Activated CD4-positive, CD25-positive, alpha-beta regulatory T cell treated with anti-CD3 and anti-CD28 coated beads, Interleukin-2, amount 50 U/mL, for 72 hours (primary cell): ENCODE data around the gene NRM.
"Not testable (repeated sequence)": the region's sequence is repeated elsewhere in the genome, so short reads cannot be mapped to it uniquely, and the experiment has no call there.

Source experiments
- DNase-seq: peaks from one replicate; pipeline ENCODE4 v3.0.0; 2021

The NRM gene

GRCh38 chr6:30690403-30691207 lies at the start of gene NRM:
NRM (minus strand) TSS chr6:30690984; CDS start chr6:30690974, 10 bp downstream.
- peak; percentile 79 for DNase-seq

GRCh38 chr6:30740540-30740870 lies 49.7 kb upstream of the NRM start:
- DNase-seq, result no peak

GRCh38 chr6:30738532-30738931 lies 47.7 kb upstream of the NRM start:
- DNase-seq, result no peak

GRCh38 chr6:30735668-30736314 lies 45.0 kb upstream of the NRM start:
- DNase-seq, result no peak

- DNase-seq, result no peak
Observed at GRCh38 chr6:30732237-30732943, 41.6 kb upstream of the NRM start.

GRCh38 chr6:30730601-30731435 lies 40.0 kb upstream of the NRM start:
- DNase-seq, result peak; percentile 81

- no peak for DNase-seq
Observed at GRCh38 chr6:30727920-30728553, 37.3 kb upstream of the NRM start.

- DNase-seq, result no peak
Observed at GRCh38 chr6:30726506-30727413, 36.0 kb upstream of the NRM start.

GRCh38 chr6:30725713-30726505 lies 35.1 kb upstream of the NRM start:
- no peak for DNase-seq

- DNase-seq, result no peak
Observed at GRCh38 chr6:30724906-30725667, 34.3 kb upstream of the NRM start.

- not testable (repeated sequence) for DNase-seq
Observed at GRCh38 chr6:30723843-30724741, 33.3 kb upstream of the NRM start.

GRCh38 chr6:30723159-30723842 lies 32.5 kb upstream of the NRM start:
- not testable (repeated sequence) for DNase-seq

GRCh38 chr6:30722280-30723112 lies 31.7 kb upstream of the NRM start:
- peak; percentile 89 for DNase-seq

- DNase-seq, result not testable (repeated sequence)
Observed at GRCh38 chr6:30722025-30722279, 31.2 kb upstream of the NRM start.

GRCh38 chr6:30721198-30722024 lies 30.6 kb upstream of the NRM start:
- DNase-seq, result peak; percentile 97

- DNase-seq, result peak; percentile 69
Observed at GRCh38 chr6:30720738-30721197, 30.0 kb upstream of the NRM start.
